Liver (tissue), 3 donors: ENCODE results near the gene PADI3.

Experiments
- ATF3 ChIP-seq: IDR thresholded peaks from 2 replicates; pipeline ENCODE4 v1.6.1; 2016; ENCODE audit warnings: antibody characterized with exemption
- CTCF ChIP-seq: fragments of 150-350 bp; IDR thresholded peaks from 2 replicates; pipeline ENCODE4 v1.5.1; 2017; ENCODE audit warnings: improper control_type of control experiment, low read depth, low read length; ENCODE audit not compliant: missing input control
- FOXA1 ChIP-seq: IDR thresholded peaks from 2 replicates; pipeline ENCODE4 v1.6.1; 2016; ENCODE audit warnings: antibody characterized with exemption
- GABPA ChIP-seq, 2 donors: IDR thresholded peaks in 1 of 2; conservative IDR thresholded peaks in 1 of 2; 2 replicates each; pipeline ENCODE4 v1.6.1; 2016; ENCODE audit warnings: antibody characterized with exemption in 2 of 2, mild to moderate bottlenecking in 1 of 2, moderate library complexity in 1 of 2
- HNF4G ChIP-seq: IDR thresholded peaks from 2 replicates; pipeline ENCODE4 v1.6.1; 2016; ENCODE audit warnings: antibody characterized with exemption
- JUND ChIP-seq, 2 donors: IDR thresholded peaks; 2 replicates each; pipeline ENCODE4 v1.6.1; 2016; ENCODE audit warnings: antibody characterized with exemption in 2 of 2
- MAX ChIP-seq: IDR thresholded peaks from 2 replicates; pipeline ENCODE4 v1.6.1; 2016; ENCODE audit warnings: antibody characterized with exemption
- RAD21 ChIP-seq, 2 donors: IDR thresholded peaks; 2 replicates each; pipeline ENCODE4 v1.6.1; 2016; ENCODE audit warnings: antibody characterized with exemption in 2 of 2, mild to moderate bottlenecking in 2 of 2
- RXRA ChIP-seq, 2 donors: IDR thresholded peaks; 2 replicates each; pipeline ENCODE4 v1.6.1; 2017 to 2018; ENCODE audit warnings: antibody characterized with exemption in 2 of 2, mild to moderate bottlenecking in 1 of 2
- SP1 ChIP-seq: IDR thresholded peaks from 2 replicates; pipeline ENCODE4 v1.6.1; 2018; ENCODE audit warnings: antibody characterized with exemption, mild to moderate bottlenecking
- TAF1 ChIP-seq: conservative IDR thresholded peaks from 2 replicates; pipeline ENCODE4 v1.6.1; 2016; ENCODE audit warnings: antibody characterized with exemption, mild to moderate bottlenecking
- YY1 ChIP-seq: IDR thresholded peaks from 2 replicates; pipeline ENCODE4 v1.6.1; 2016; ENCODE audit warnings: antibody characterized with exemption, mild to moderate bottlenecking
- ZBTB33 ChIP-seq: IDR thresholded peaks from 2 replicates; pipeline ENCODE4 v1.6.1; 2016; ENCODE audit warnings: antibody characterized with exemption
- TF ChIP-seq, protein P1 (sequence below): IDR thresholded peaks from 2 replicates; pipeline ENCODE4 v1.6.1; 2016; ENCODE audit warnings: antibody characterized with exemption, mild to moderate bottlenecking
- donor health status: healthy.
- donor health status: healthy.

GRCh38 chr1:17248781-17249180, at the start of gene PADI3:
- TF ChIP-seq CTCF: no peak
- TF ChIP-seq GABPA (IDR thresholded peaks at IDR 0.05 in 1 of 2, conservative IDR thresholded peaks at IDR 0.05 in 1 of 2): no peak
- no peak for TF ChIP-seq TAF1
- TF ChIP-seq RAD21 (IDR thresholded peaks at IDR 0.05): no peak
- TF ChIP-seq, protein P1, sequence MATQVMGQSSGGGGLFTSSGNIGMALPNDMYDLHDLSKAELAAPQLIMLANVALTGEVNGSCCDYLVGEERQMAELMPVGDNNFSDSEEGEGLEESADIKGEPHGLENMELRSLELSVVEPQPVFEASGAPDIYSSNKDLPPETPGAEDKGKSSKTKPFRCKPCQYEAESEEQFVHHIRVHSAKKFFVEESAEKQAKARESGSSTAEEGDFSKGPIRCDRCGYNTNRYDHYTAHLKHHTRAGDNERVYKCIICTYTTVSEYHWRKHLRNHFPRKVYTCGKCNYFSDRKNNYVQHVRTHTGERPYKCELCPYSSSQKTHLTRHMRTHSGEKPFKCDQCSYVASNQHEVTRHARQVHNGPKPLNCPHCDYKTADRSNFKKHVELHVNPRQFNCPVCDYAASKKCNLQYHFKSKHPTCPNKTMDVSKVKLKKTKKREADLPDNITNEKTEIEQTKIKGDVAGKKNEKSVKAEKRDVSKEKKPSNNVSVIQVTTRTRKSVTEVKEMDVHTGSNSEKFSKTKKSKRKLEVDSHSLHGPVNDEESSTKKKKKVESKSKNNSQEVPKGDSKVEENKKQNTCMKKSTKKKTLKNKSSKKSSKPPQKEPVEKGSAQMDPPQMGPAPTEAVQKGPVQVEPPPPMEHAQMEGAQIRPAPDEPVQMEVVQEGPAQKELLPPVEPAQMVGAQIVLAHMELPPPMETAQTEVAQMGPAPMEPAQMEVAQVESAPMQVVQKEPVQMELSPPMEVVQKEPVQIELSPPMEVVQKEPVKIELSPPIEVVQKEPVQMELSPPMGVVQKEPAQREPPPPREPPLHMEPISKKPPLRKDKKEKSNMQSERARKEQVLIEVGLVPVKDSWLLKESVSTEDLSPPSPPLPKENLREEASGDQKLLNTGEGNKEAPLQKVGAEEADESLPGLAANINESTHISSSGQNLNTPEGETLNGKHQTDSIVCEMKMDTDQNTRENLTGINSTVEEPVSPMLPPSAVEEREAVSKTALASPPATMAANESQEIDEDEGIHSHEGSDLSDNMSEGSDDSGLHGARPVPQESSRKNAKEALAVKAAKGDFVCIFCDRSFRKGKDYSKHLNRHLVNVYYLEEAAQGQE: no peak
- TF ChIP-seq MAX: no peak
- TF ChIP-seq SP1: no peak
- no peak for TF ChIP-seq YY1
- no peak for TF ChIP-seq HNF4G
- no peak for TF ChIP-seq FOXA1
- TF ChIP-seq ATF3: no peak
- TF ChIP-seq JUND (IDR thresholded peaks at IDR 0.05): no peak
- no peak for TF ChIP-seq RXRA (IDR thresholded peaks at IDR 0.05)
- TF ChIP-seq ZBTB33: no peak
